Right ventricle myocardium superior (tissue), 1 donor: ENCODE data around the gene RNF144A. TPM values are rescaled to one million over a fixed set of nuclear protein-coding genes. Genes with fewer than 3 reads are reported as not detected.

Experiments
- ATAC-seq: fragments of 200-7000 bp; cut with Tn5 transposase; one replicate; pipeline ENCODE4 v1.9.1; 2020; ENCODE audit warnings: mild to moderate bottlenecking; ENCODE audit not compliant: poor library complexity
- DNase-seq: peaks from one replicate; pipeline ENCODE4 v3.0.0-alpha.2; 2020
- intact Hi-C: fragments of 100-400 bp; cut with DNase I; formaldehyde crosslinking; loops from one replicate; pipeline ENCODE4 v1.11.2; 2022
- total RNA-seq: library from RNA; stranded (reverse); fragmentation: NEBNext Ultra II Directional; extraction: Animal tissue kit (Norgen Biotek cat#: 25700); gene quantifications from one replicate; pipeline ENCODE4 v1.2.1, GENCODE V29; 2021
- donor health status: DM: no; HTN: yes; CAD: no; lungs with severe emphysema.

Gene RNF144A
- total RNA-seq, 1 donor from 2014 or later, result 14.5 TPM

DNA sequence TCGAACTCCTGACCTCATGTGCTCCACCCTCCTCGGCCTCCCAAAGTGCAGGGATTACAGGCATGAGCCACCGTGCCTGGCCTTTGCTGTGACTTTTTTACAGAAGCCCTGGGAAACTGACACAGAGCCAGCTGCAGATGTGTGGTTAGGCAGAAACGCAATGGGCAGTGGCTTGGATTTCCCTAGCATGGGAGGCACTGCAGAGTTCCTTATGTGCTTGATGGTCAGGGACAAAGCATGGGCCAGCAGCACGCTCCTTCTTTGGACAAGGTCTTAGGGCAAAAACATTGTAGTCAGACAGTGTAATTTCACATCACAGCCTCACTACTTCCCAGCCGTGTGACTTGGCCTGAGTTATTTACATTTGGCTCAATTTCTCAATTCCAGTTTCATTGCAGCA is 153.9 kb downstream of the RNF144A start:
- no peak for ATAC-seq
- intact Hi-C loops, result no loop called here
- DNase-seq, result no peak

DNA sequence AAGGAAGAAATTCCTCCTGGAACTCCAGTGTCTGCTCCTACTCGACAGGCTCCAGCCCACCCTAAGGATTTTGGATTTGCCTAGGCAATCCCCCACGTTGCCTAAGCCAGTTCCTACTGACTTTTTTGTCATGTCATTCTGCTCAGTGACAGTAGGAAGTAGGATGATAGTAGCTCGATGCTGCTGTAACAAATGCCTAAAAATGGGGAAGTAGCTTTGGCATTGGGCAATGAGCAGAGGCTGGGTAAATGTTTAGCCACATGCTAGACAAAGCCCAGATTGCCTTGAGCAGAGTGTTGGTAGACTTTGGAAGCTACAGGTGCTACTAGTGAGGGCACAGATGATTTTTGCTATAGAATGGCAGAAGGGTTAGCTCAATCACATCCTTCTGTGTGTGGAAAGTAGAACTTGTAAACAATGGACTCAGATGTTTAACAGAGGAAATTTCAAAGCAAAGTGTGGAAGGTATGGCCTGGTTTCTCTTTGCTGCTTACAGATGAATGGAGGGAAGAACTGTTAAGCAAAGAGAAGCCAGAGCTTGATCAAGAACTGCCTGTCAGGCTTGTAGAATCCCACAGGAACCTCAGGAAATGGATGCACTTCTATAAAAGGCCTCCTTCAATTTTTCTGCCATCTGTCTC is 154.8 kb downstream of the RNF144A start:
- intact Hi-C loops, result no loop called here
- DNase-seq (no peak), ATAC-seq (no peak)

DNA sequence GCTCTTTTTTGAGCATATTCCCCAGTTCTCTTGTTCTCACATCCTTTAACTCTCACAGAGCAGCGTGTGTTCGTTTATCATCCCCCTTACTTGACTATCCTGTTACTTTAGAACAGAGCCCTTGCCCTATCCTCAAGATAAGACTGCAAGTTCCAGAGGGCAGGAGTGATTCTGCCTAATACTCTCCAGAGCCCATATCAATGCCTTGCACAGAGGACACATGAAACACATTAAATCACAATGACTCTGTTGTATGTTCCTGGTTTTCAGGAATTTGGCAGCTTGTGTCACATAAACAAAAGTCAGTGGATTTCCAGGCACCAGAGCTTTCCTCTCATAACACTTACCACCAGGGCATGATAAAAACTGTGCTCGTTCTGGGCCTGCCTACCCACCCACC is 156.7 kb downstream of the RNF144A start:
- no peak for DNase-seq
- intact Hi-C loops, result no loop called here
- no peak for ATAC-seq

DNA sequence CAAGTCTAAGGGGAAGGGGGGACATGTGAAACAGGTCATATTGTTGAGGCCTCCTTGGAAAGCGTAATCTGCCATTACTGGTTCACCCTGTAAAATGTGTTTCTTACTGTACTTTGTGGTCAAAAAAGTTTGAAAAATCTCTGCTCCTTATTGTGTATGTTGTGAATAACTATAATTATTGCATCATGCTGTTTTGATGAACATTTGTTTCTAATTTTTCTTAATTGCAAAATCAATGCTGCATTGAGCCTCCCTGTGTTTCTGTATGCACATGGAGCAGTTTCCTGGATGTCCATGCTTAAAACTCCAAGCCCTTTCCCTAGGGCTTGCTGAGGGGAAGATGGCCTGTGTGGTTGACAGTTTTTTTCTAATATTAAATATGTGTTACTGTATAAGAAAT is 158.6 kb downstream of the RNF144A start:
- DNase-seq (no peak), ATAC-seq (no peak)
- intact Hi-C loops, result no loop called here

DNA sequence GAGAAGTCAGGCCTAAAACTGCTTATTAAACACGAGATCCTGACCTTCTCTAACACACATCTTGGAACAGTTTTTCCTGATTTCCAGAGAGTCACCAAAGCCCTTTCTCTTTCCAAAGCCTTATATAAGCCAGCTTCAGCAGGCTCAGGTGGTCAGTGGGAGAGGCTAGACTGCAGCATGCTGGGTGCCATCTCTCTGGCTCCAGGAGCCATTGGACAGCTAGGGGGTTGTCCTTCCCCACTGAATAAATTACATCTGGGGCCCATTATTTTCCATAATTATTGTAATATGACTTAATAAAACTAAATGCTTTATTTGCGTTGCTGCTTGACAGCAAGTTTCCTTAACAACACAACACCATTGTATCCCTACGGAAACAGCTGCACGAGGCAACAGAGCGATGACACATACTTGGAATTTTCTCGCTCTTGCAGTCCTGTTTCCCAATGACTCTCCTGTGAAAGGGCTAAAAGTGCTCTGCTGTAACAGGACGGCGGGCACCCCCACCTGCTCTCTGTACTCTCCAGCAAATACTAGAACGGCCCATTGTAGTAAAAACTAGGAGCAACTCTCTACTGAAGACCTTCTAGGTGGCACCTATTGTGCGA is 160.6 kb downstream of the RNF144A start:
- DNase-seq, result no peak
- intact Hi-C loops, result no loop called here
- ATAC-seq, result peak; percentile 71

DNA sequence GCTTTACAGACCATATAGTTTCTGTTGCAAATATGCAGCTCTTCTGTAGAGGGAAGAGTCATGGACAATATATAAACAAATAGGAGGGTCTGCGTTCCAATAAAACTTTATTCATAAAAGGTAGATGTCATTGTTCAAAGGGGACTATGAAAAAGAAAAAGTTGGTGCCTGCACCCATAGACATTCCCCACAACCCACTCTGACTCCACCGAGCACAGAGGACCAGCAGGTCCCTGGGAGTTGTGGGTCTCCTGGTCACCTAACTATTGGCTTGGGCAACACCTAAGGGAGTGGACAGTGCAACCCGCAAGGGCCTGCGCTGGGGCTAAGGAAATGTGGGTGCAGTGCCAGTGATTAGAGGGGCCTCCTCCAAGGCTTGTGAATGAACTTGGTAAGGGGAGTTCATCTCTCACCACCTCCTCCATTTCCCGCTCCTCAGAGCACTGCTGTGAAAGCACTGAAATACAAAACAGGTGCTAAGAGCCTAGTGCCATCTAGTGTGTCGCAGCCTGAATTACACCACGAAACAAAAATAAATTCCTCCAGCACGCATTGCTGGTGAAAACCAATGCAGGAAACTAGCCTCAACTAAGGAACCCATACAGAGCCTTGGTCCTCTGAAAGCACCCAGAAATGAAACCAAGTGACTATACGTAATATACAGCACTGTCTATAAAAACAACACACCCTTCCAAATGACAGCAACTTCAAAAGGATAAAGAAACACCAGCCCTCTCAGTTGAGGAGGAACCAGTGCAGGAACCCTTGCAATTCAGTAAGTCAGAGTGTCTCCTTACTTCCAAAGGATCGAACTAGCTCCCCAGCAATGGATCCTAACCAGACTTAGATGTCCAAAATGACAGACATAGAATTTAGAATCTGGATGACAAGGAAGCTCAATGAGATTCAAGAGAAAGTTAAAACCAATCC is 166.6 kb downstream of the RNF144A start:
- DNase-seq, result no peak
- ATAC-seq, result no peak
- intact Hi-C loops, result no loop called here

DNA sequence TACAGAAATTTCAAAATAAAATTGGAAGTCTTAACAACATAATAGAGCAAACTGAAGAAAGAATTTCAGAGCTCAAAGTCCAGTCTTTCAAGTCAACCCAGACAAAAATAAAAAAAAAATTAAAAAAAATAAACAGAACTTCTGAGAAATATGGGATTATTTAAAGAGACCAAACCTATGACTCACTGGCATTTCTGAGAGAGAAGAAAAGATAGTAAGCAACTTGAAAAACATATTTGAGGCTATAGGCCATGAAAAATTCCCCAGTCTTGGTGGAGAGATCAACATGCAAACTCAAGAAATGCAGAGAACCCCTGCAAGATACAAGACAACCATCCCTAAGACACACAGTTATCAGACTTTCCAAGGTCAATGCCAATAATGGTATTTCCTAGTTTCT is 167.4 kb downstream of the RNF144A start:
- intact Hi-C loops, result no loop called here
- ATAC-seq, result no peak
- no peak for DNase-seq

DNA sequence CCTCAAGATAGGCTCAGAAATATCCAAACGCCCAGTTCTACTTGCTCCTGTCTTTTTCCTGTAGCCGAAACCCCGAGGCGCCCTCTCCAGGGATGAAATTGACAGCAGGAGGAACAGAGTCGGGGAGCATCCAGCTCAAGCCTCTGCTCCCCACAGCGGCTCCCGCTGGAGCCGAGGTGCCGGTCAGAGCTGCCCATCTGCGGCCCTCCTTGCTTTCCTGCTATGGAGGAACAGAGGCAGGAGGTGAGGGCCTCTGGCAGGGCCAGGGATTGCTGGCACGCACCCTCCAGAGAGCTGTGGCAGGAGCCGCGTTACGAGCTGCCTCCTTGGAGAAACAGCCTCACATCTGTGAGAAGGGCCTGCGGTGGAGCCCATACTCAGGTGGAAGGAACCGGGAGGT is 172.1 kb downstream of the RNF144A start:
- ATAC-seq, result no peak
- intact Hi-C loops, result no loop called here
- no peak for DNase-seq

DNA sequence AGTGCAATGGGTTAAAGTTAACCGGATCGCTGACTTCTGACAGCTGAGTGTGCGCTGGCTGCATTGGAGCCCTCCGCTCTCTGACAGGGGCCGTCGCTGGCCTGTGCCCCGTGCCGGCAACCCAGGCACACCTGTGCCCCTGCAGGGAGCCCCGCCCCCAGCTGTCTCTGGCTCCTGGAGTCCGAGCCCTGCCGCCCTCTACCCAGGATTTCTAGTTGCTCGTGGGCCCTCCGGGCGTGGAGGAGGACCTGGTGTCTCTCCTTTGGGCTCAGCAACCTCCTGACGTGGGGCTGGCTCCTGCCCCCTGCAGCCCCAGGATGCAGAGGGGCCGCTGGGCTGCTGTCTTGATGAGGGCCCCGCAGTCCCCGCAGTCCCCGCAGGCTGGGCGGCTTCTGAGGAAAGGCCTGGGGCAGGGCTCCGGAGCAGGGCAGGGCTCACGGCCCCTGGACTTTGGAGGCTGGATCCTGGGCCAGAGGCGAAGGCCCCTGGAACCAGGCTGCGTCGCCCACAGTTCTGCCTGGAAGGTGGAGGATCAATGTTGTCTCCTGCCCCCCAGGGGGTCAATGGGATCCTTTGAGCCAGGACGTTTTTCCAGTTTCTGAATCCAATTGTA is 172.8 kb downstream of the RNF144A start:
- no peak for ATAC-seq
- intact Hi-C loops, result no loop called here
- no peak for DNase-seq

DNA sequence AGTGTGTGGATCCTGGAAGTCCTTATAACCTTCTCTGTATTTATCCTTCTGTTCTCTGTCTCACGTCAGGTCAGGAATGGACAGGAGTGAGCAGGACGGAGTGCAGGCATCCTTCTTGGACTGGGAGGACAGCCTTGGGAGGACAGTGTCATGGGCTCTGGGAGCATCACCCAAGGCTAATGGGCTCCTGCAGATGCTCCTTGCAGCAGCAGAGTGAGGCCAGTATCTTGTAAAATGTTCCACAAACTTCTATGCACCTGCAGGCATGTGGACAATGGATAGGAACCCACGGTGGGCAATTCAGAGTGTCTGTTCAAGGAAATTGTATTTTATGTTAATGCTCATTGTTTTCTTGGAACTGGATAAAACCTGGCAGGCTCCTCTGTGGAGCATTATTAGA is 176.2 kb downstream of the RNF144A start:
- no peak for DNase-seq
- no peak for ATAC-seq
- intact Hi-C loops, result no loop called here

Other genes with a start within 250 kb of the RNF144A start
- gene CMPK2, start 51.5 kb upstream of the RNF144A start, total RNA-seq, result 2.7 TPM
- 3.4 TPM for gene RSAD2, start 39.6 kb upstream of the RNF144A start, total RNA-seq